Kidney epithelial cell (primary cell): ENCODE measurements around the gene PCDHGA6. TPM values are rescaled to one million over a fixed set of nuclear protein-coding genes. Genes with fewer than 3 reads are reported as not detected.
A peak's percentile ranks its signal among the peaks of the same experiment; 100 is the strongest.
"Not testable (repeated sequence)": the region's sequence is repeated elsewhere in the genome, so short reads cannot be mapped to it uniquely, and the experiment has no call there.

ENCODE experiments used
- DNase-seq: peaks from one replicate; pipeline ENCODE4 v3.0.0-alpha.2; 2010; ENCODE audit warnings: low read depth
- H3K27me3 ChIP-seq: 2 replicates; pipeline ENCODE4 v1.6.0; 2011; ENCODE audit warnings: low read length; ENCODE audit not compliant: control insufficient read depth, insufficient read depth
- H3K36me3 ChIP-seq: 2 replicates; pipeline ENCODE4 v1.5.1; 2011; ENCODE audit warnings: low read length; ENCODE audit not compliant: control insufficient read depth, insufficient read depth
- H3K4me3 ChIP-seq: 2 replicates; pipeline ENCODE4 v1.5.1; 2011; ENCODE audit warnings: low read depth, mild to moderate bottlenecking, control low read depth, low read length
- total RNA-seq: library from RNA; depleted of rRNA; stranded (reverse); fragments of >200 nt; gene quantifications from 2 replicates; pipeline ENCODE4 v1.2.3, GENCODE V29; 2015
- TF ChIP-seq, protein P1 (sequence below): IDR thresholded peaks from 2 replicates; pipeline ENCODE4 v1.5.1; 2011; ENCODE audit warnings: mild to moderate bottlenecking, moderate library complexity, low read length, control low read depth, inconsistent platforms; ENCODE audit not compliant: insufficient read depth, poor library complexity, severe bottlenecking

Gene PCDHGA6
- total RNA-seq, 1 donor from 2014 or later: 1.7 TPM

DNA sequence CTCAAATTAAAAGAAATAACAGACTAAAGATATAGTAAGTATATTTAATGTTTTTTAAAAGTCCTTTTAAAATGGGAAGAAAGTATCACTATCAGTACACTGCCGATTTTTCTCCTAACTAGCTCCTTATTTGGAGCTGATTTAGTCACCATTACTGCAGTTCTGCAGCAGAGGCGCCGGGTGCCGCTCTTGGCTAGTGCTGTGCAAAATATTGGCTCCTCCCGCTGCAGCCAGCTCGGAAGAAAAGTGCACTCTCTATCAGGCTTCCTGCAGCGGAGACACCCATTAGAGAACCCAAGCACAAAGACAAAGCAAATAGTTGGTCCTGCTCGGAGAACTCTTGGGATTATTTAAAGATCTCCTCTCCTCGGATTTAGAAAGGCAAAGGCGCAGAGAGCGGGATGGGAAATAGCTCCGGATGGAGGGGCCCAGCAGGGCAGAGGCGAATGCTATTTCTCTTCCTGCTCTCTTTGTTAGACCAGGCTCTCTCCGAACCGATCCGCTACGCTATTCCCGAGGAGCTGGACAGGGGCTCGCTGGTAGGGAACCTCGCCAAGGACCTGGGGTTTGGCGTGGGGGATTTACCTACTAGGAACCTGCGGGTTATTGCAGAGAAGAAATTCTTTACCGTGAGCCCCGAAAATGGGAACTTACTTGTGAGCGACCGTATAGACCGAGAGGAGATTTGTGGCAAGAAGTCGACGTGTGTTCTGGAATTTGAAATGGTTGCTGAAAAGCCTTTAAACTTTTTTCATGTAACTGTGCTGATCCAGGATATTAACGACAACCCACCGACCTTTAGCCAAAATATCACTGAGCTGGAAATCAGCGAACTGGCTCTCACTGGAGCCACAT lies 3.5 kb upstream of the PCDHGA6 start, which contains the start of gene PCDHGB3:
Gene PCDHGB3 (plus strand): TSS at position 249 of the 855 bp plus-strand sequence. CDS start 153 bp downstream, at position 402.
- TF ChIP-seq, protein P1, sequence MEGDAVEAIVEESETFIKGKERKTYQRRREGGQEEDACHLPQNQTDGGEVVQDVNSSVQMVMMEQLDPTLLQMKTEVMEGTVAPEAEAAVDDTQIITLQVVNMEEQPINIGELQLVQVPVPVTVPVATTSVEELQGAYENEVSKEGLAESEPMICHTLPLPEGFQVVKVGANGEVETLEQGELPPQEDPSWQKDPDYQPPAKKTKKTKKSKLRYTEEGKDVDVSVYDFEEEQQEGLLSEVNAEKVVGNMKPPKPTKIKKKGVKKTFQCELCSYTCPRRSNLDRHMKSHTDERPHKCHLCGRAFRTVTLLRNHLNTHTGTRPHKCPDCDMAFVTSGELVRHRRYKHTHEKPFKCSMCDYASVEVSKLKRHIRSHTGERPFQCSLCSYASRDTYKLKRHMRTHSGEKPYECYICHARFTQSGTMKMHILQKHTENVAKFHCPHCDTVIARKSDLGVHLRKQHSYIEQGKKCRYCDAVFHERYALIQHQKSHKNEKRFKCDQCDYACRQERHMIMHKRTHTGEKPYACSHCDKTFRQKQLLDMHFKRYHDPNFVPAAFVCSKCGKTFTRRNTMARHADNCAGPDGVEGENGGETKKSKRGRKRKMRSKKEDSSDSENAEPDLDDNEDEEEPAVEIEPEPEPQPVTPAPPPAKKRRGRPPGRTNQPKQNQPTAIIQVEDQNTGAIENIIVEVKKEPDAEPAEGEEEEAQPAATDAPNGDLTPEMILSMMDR: no peak
- Histone ChIP-seq H3K27me3 (peaks cover 33% of the 10 kb centered on the region), H3K36me3 (no peaks in the 10 kb centered on the region), H3K4me3 (no peak within 1 kb of the TSS)
- no peak for DNase-seq

DNA sequence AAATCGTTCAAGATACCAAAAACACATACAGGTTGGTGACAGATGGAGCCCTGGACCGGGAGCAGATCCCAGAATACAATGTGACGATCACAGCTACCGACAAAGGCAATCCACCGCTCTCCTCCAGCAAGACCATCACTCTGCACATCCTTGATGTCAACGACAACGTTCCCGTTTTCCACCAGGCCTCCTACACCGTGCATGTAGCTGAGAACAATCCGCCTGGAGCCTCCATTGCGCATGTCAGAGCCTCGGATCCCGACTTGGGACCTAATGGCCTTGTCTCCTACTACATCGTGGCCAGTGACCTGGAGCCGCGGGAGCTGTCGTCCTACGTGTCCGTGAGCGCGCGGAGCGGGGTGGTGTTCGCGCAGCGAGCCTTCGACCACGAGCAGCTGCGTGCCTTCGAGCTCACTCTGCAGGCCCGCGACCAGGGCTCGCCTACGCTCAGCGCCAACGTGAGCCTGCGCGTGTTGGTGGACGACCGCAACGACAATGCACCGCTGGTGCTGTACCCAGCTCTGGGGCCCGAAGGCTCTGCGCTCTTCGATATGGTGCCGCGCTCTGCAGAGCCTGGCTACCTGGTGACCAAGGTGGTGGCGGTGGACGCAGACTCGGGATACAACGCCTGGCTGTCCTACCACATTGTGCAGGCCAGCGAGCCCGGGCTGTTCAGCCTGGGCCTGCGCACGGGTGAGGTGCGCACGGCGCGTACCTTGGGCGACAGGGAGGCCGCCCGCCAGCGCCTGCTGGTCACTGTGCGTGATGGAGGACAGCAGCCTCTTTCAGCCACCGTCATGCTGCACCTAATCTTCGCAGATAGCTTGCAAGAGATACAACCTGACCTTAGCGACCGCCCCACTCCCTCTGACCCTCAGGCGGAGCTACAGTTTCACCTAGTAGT lies 1.9 kb upstream of the PCDHGA6 start:
- H3K4me3 ChIP-seq: no peak overlapping the region
- TF ChIP-seq, protein P1: no peak
- H3K27me3 ChIP-seq: peaks cover 21% of the 10 kb centered on the region
- no peaks in the 10 kb centered on the region for H3K36me3 ChIP-seq
- DNase-seq: no peak

DNA sequence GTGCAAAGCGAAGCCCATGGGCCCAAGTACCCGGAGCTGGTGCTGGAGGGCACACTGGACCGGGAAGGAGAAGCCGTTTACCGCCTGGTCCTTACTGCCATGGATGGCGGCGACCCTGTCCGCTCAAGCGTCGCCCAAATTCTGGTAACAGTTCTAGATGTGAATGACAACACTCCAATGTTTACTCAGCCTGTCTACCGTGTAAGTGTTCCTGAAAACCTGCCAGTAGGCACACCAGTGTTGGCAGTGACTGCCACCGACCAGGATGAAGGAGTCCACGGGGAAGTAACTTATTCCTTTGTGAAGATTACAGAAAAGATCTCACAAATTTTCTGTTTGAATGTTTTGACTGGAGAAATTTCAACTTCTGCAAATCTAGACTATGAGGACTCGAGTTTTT lies 936 bp downstream of the PCDHGA6 start:
- H3K36me3 ChIP-seq: no peaks in the 10 kb centered on the region
- TF ChIP-seq, protein P1: no peak
- peaks cover 21% of the 10 kb centered on the region for H3K27me3 ChIP-seq
- no peak for DNase-seq
- no peak overlapping the region for H3K4me3 ChIP-seq

DNA sequence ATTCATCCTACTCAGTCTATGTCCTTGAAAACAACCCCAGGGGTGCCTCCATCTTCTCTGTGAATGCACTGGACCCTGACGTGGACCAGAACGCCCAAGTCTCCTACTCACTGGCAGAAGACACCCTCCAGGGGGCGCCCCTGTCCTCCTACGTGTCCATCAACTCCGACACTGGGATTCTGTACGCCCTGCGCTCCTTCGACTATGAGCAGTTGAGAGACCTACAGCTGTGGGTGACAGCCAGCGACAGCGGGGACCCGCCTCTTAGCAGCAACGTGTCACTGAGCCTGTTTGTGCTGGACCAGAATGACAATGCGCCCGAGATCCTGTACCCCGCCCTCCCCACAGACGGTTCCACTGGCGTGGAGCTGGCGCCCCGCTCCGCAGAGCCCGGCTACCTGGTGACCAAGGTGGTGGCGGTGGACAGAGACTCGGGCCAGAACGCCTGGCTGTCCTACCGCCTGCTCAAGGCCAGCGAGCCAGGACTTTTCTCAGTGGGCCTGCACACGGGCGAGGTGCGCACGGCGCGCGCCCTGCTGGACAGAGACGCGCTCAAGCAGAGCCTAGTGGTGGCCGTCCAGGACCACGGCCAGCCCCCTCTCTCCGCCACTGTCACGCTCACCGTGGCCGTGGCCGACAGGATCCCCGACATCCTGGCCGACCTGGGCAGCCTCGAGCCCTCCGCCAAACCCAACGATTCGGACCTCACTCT lies 1.9 kb downstream of the PCDHGA6 start:
- H3K36me3 ChIP-seq, H3K4me3 ChIP-seq, DNase-seq: not testable (repeated sequence)
- peaks cover 20% of the 10 kb centered on the region for H3K27me3 ChIP-seq

DNA sequence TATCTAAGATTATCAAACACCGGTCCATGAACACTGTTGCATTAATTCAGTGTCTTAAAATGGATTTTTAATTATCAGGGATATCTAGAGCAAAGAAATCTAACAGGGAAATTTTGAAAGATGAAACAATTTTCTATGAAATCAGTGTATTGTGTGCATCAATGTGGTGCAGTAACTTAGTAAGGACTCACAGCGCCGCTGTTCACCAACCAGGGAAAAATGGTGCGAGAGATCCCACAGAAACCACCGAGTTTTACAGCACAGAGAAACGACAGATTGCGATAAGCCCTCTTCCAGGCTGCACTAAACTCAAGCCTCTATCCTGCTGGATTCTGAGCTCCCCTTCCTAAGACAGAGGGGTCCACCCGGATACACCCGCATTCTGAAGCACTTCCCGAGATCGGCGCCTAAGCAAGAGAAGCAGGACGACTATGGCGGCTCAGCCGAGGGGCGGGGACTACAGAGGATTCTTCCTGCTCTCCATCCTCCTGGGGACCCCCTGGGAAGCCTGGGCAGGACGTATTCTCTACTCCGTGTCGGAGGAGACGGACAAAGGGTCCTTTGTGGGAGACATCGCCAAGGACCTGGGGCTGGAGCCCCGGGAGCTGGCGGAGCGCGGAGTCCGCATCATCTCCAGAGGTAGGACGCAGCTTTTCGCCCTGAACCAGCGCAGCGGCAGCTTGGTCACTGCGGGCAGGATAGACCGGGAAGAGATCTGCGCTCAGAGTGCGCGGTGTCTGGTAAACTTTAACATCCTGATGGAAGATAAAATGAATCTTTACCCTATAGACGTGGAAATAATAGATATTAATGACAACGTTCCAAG lies 9.0 kb downstream of the PCDHGA6 start, which contains the start of gene PCDHGA7:
Gene PCDHGA7 (plus strand): TSS at position 274 of the 826 bp plus-strand sequence. CDS start 158 bp downstream, at position 432.
- TF ChIP-seq, protein P1: peak; percentile 28
- Histone ChIP-seq H3K27me3 (peaks cover 9% of the 10 kb centered on the region), H3K4me3 (peak within 1 kb of the TSS; percentile 43), H3K36me3 (no peaks in the 10 kb centered on the region)
- no peak for DNase-seq
